ENCODE data around the gene BIN2. TPM values are rescaled to one million over a fixed set of nuclear protein-coding genes. Genes with fewer than 3 reads are reported as not detected.

The BIN2 gene
- total and polyA plus RNA-seq, 9 of the 15 experiments (the other 6 are each of a cell fraction or from before 2014, with no cell fraction given): 0.04 to 0.39 (median 0.25) TPM; not detected in 1

- no peak for TF ChIP-seq HBP1 (CRISPR knock-in tag; IDR thresholded peaks at IDR 0.05)
- no peak for TF ChIP-seq ZNF146 (CRISPR knock-in tag; IDR thresholded peaks at IDR 0.05; ENCODE audit: unreplicated experiment)
- no peak for TF ChIP-seq GTF3C2 (IDR thresholded peaks at IDR 0.05; ENCODE audit: borderline replicate concordance, extremely low read depth, insufficient read length)
- no peak for TF ChIP-seq ZNF23 (CRISPR knock-in tag; IDR thresholded peaks at IDR 0.05)
- TF ChIP-seq JUN (IDR thresholded peaks at IDR 0.05; ENCODE audit: borderline replicate concordance, low read depth, low read length): no peak
- TF ChIP-seq JUN (CRISPR knock-in tag; IDR thresholded peaks at IDR 0.05; ENCODE audit: borderline replicate concordance): no peak
- no peak for TF ChIP-seq NCOA4 (IDR thresholded peaks at IDR 0.05; ENCODE audit: partially characterized antibody)
- no peak for TF ChIP-seq HEY1 (CRISPR knock-in tag; IDR thresholded peaks at IDR 0.05; ENCODE audit: borderline replicate concordance)
- no peak for TF ChIP-seq MED1 (CRISPR knock-in tag; IDR thresholded peaks at IDR 0.05; ENCODE audit: borderline replicate concordance)
- peak; percentile 96 to 97 for TF ChIP-seq KDM1A (IDR thresholded peaks at IDR 0.05)
- TF ChIP-seq RCOR1 (IDR thresholded peaks at IDR 0.05; ENCODE audit: borderline replicate concordance in 1 of 2, low read depth in 2 of 2, low read length in 2 of 2): peak; percentile 76 to 96
- no peak for TF ChIP-seq ZNF224 (CRISPR knock-in tag; IDR thresholded peaks at IDR 0.05)
- no peak for TF ChIP-seq CREB1 (IDR thresholded peaks at IDR 0.05)
- no peak for TF ChIP-seq CREB1 (CRISPR knock-in tag; IDR thresholded peaks at IDR 0.05)
- no peak for TF ChIP-seq FOXK1 (CRISPR knock-in tag; IDR thresholded peaks at IDR 0.05; ENCODE audit: borderline replicate concordance)
- TF ChIP-seq AFF1 (IDR thresholded peaks at IDR 0.05; ENCODE audit: low read depth in 1 of 2, partially characterized antibody in 2 of 2): no peak
- TF ChIP-seq GABPB1 (CRISPR knock-in tag; IDR thresholded peaks at IDR 0.05): no peak
- TF ChIP-seq TAL1 (IDR thresholded peaks at IDR 0.05): peak; percentile 79
- TF ChIP-seq ZNF740 (CRISPR knock-in tag; IDR thresholded peaks at IDR 0.05): no peak
- TF ChIP-seq ZNF740 (tag; IDR thresholded peaks at IDR 0.05): no peak
Observed at GRCh38 chr12:51362747-51363342, 38.9 kb upstream of the BIN2 start (continued).

Measured in K562 (cell line).